Hepatocyte (in vitro differentiated cells): Measurements from ENCODE around the gene KCNQ1.

Experiments used
- EZH2 ChIP-seq: fragments of 200-600 bp; sonication (generic); IDR thresholded peaks from 2 replicates; pipeline ENCODE4 v1.6.1; 2016; ENCODE audit warnings: antibody characterized with exemption, mild to moderate bottlenecking, borderline replicate concordance
- EZH2phosphoT487 ChIP-seq: fragments of 200-600 bp; sonication (generic); IDR thresholded peaks from one replicate; pipeline ENCODE4 v1.6.1; 2018; ENCODE audit warnings: antibody characterized with exemption, mild to moderate bottlenecking, low read depth, moderate library complexity; ENCODE audit not compliant: unreplicated experiment, severe bottlenecking
- TF ChIP-seq, protein P1 (sequence below): fragments of 200-600 bp; sonication (generic); IDR thresholded peaks from 2 replicates; pipeline ENCODE4 v1.5.1; 2016; ENCODE audit warnings: antibody characterized with exemption, mild to moderate bottlenecking; ENCODE audit not compliant: poor library complexity

DNA sequence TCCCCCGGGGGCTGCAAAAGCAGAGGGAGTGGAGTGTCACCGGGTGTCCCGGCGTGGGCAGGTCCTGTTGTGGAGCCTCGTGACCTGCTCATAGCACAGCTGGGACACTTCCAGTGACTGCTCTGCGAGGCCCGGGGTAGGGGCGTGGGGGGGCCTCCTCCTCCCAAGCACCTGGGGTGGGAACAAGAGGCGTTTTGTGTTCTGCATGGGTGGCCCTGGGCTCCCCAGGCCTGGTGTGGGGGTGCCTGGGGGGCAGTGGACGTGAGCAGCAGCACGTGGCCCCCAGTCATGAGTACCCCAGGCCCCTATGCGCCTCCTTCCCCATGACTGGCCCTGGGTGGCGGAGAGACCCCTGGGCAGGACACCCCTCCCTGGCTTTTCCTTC, 104.7 kb downstream of the KCNQ1 start:
- TF ChIP-seq, protein P1, sequence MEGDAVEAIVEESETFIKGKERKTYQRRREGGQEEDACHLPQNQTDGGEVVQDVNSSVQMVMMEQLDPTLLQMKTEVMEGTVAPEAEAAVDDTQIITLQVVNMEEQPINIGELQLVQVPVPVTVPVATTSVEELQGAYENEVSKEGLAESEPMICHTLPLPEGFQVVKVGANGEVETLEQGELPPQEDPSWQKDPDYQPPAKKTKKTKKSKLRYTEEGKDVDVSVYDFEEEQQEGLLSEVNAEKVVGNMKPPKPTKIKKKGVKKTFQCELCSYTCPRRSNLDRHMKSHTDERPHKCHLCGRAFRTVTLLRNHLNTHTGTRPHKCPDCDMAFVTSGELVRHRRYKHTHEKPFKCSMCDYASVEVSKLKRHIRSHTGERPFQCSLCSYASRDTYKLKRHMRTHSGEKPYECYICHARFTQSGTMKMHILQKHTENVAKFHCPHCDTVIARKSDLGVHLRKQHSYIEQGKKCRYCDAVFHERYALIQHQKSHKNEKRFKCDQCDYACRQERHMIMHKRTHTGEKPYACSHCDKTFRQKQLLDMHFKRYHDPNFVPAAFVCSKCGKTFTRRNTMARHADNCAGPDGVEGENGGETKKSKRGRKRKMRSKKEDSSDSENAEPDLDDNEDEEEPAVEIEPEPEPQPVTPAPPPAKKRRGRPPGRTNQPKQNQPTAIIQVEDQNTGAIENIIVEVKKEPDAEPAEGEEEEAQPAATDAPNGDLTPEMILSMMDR, result no peak
- no peak for TF ChIP-seq EZH2phosphoT487
- TF ChIP-seq EZH2, result no peak
